ENCODE measurements around the gene ROCK2. TPM values are rescaled to one million over a fixed set of nuclear protein-coding genes. Genes with fewer than 3 reads are reported as not detected.

The ROCK2 gene
- total and polyA plus RNA-seq, 2 of the 13 experiments (the other 11 are each of a cell fraction or from before 2014, with no cell fraction given), result 38.1 to 119 TPM

DNA sequence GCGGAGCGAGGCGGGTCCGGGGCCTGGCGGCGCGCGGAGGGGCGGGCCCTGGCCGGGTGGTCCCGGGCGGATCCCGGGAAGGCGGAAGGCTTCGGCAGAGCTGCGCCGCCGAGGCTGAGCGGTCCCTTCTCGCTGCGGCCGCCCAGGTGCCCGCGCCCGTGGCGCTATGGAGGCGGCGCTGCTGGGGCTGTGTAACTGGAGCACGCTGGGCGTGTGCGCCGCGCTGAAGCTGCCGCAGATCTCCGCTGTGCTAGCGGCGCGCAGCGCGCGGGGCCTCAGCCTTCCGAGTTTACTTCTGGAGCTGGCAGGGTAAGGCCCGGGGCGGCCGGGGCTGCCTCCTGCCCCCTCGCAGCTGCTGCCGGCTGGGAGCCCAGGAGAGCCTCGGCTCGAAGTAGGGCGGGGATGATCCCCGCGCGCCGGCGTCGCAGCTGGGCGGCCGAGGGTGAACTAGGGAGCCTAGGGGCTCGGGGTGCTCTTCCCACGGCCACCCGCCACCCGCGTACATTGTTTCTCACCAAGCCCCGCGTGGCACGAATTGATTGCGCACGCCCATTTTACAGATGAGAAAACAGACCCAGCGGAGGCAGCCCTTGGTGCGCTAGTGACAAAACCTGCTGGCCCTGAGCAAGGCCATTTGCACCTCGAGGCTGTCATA is 188.9 kb downstream of the ROCK2 start, which contains the start of gene SLC66A3 (continued):
- TF ChIP-seq, protein P1, sequence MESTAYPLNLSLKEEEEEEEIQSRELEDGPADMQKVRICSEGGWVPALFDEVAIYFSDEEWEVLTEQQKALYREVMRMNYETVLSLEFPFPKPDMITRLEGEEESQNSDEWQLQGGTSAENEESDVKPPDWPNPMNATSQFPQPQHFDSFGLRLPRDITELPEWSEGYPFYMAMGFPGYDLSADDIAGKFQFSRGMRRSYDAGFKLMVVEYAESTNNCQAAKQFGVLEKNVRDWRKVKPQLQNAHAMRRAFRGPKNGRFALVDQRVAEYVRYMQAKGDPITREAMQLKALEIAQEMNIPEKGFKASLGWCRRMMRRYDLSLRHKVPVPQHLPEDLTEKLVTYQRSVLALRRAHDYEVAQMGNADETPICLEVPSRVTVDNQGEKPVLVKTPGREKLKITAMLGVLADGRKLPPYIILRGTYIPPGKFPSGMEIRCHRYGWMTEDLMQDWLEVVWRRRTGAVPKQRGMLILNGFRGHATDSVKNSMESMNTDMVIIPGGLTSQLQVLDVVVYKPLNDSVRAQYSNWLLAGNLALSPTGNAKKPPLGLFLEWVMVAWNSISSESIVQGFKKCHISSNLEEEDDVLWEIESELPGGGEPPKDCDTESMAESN (CRISPR knock-in tag; conservative IDR thresholded peaks at IDR 0.05), result peak; percentile 86
- TF ChIP-seq ARID2 (CRISPR knock-in tag; IDR thresholded peaks at IDR 0.05; ENCODE audit: borderline replicate concordance), result no peak
- TF ChIP-seq ZNF382 (CRISPR knock-in tag; IDR thresholded peaks at IDR 0.05; ENCODE audit: borderline replicate concordance), result no peak
- TF ChIP-seq, protein P2, sequence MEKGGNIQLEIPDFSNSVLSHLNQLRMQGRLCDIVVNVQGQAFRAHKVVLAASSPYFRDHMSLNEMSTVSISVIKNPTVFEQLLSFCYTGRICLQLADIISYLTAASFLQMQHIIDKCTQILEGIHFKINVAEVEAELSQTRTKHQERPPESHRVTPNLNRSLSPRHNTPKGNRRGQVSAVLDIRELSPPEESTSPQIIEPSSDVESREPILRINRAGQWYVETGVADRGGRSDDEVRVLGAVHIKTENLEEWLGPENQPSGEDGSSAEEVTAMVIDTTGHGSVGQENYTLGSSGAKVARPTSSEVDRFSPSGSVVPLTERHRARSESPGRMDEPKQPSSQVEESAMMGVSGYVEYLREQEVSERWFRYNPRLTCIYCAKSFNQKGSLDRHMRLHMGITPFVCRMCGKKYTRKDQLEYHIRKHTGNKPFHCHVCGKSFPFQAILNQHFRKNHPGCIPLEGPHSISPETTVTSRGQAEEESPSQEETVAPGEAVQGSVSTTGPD (CRISPR knock-in tag; IDR thresholded peaks at IDR 0.05), result no peak
- TF ChIP-seq, protein P3, sequence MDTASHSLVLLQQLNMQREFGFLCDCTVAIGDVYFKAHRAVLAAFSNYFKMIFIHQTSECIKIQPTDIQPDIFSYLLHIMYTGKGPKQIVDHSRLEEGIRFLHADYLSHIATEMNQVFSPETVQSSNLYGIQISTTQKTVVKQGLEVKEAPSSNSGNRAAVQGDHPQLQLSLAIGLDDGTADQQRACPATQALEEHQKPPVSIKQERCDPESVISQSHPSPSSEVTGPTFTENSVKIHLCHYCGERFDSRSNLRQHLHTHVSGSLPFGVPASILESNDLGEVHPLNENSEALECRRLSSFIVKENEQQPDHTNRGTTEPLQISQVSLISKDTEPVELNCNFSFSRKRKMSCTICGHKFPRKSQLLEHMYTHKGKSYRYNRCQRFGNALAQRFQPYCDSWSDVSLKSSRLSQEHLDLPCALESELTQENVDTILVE (CRISPR knock-in tag; IDR thresholded peaks at IDR 0.05), result peak; percentile 58; the same call in 1 of the 2 replicates
- TF ChIP-seq ZFYVE20 (CRISPR knock-in tag; IDR thresholded peaks at IDR 0.05; ENCODE audit: borderline replicate concordance, low read depth), result no peak
- TF ChIP-seq ZBTB21 (CRISPR knock-in tag; IDR thresholded peaks at IDR 0.05), result no peak
- TF ChIP-seq PCBP1 (IDR thresholded peaks at IDR 0.05; ENCODE audit: borderline replicate concordance, low read depth, low read length), result no peak
- TF ChIP-seq ZNF543 (CRISPR knock-in tag; IDR thresholded peaks at IDR 0.05), result peak; percentile 70; the same call in 1 of the 2 replicates
- TF ChIP-seq ATF7 (IDR thresholded peaks at IDR 0.05), result no peak
- no peak for TF ChIP-seq ATF7 (CRISPR knock-in tag; IDR thresholded peaks at IDR 0.05)
- TF ChIP-seq ZNF567 (CRISPR knock-in tag; IDR thresholded peaks at IDR 0.05; ENCODE audit: borderline replicate concordance), result peak; percentile 92
- TF ChIP-seq, protein P4, sequence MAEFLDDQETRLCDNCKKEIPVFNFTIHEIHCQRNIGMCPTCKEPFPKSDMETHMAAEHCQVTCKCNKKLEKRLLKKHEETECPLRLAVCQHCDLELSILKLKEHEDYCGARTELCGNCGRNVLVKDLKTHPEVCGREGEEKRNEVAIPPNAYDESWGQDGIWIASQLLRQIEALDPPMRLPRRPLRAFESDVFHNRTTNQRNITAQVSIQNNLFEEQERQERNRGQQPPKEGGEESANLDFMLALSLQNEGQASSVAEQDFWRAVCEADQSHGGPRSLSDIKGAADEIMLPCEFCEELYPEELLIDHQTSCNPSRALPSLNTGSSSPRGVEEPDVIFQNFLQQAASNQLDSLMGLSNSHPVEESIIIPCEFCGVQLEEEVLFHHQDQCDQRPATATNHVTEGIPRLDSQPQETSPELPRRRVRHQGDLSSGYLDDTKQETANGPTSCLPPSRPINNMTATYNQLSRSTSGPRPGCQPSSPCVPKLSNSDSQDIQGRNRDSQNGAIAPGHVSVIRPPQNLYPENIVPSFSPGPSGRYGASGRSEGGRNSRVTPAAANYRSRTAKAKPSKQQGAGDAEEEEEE (CRISPR knock-in tag; IDR thresholded peaks at IDR 0.05; ENCODE audit: borderline replicate concordance), result no peak
- peak; percentile 77 for TF ChIP-seq PHF8 (CRISPR knock-in tag; IDR thresholded peaks at IDR 0.05)
- peak; percentile 76; the same call in 1 of the 2 replicates for TF ChIP-seq ZNF253 (CRISPR knock-in tag; IDR thresholded peaks at IDR 0.05; ENCODE audit: borderline replicate concordance)
- peak; percentile 43 for TF ChIP-seq STAG1 (CRISPR knock-in tag; IDR thresholded peaks at IDR 0.05)
- TF ChIP-seq ZNF709 (CRISPR knock-in tag; IDR thresholded peaks at IDR 0.05), result peak; percentile 84; the same call in 1 of the 2 replicates
- TF ChIP-seq ZNF674 (CRISPR knock-in tag; IDR thresholded peaks at IDR 0.05; ENCODE audit: low read depth), result peak; percentile 81; the same call in 1 of the 2 replicates
- no peak for TF ChIP-seq REPIN1 (CRISPR knock-in tag; IDR thresholded peaks at IDR 0.05; ENCODE audit: borderline replicate concordance, low read depth)
- TF ChIP-seq ZNF350 (CRISPR knock-in tag; IDR thresholded peaks at IDR 0.05; ENCODE audit: borderline replicate concordance, low read depth), result peak; percentile 43; the same call in 1 of the 2 replicates

Data from HepG2 (cell line).